ENCODE results near the gene ADAM22. TPM values are rescaled to one million over a fixed set of nuclear protein-coding genes. Genes with fewer than 3 reads are reported as not detected.

The ADAM22 gene
- total RNA-seq, 1 experiment from 2014 or later = 10.0 TPM

GRCh38 chr7:88002617-88003016 is 68.6 kb downstream of the ADAM22 start:
- no peaks in the 10 kb centered on the region for H3K36me3 ChIP-seq (ENCODE audit: control insufficient read depth in 1 of 2, insufficient read depth in 2 of 2, low read length in 2 of 2)
- H3K27me3 ChIP-seq (ENCODE audit: insufficient read depth, low read length) = no peaks in the 10 kb centered on the region
- intact Hi-C loops (cut with micrococcal nuclease) = no loop called here
- TF ChIP-seq ZNF274 (IDR thresholded peaks at IDR 0.05; ENCODE audit: low read depth, low read length) (no peak), EZH2phosphoT487 (IDR thresholded peaks at IDR 0.05; ENCODE audit: borderline replicate concordance) (no peak), SP1 (IDR thresholded peaks at IDR 0.05; ENCODE audit: low read depth) (no peak), MAX (IDR thresholded peaks at IDR 0.05) (no peak), ZFX (IDR thresholded peaks at IDR 0.05) (no peak), ELF1 (IDR thresholded peaks at IDR 0.05; ENCODE audit: borderline replicate concordance, low read depth) (no peak), SRF (IDR thresholded peaks at IDR 0.05; ENCODE audit: low read depth) (no peak), REST (IDR thresholded peaks at IDR 0.05; ENCODE audit: low read depth) (no peak), TCF7L2 (IDR thresholded peaks at IDR 0.05; ENCODE audit: borderline replicate concordance, extremely low read depth, insufficient read depth, insufficient read length) (no peak), YY1 (IDR thresholded peaks at IDR 0.05; ENCODE audit: extremely low read depth, insufficient replicate concordance, low read depth, low read length) (no peak), CBX3 (IDR thresholded peaks at IDR 0.05; ENCODE audit: low read depth) (no peak), CEBPB (IDR thresholded peaks at IDR 0.05; ENCODE audit: low read depth) (no peak), JUND (IDR thresholded peaks at IDR 0.05) (no peak), ZBTB33 (IDR thresholded peaks at IDR 0.05; ENCODE audit: extremely low read depth, insufficient replicate concordance, low read length) (no peak), RAD21 (IDR thresholded peaks at IDR 0.05; ENCODE audit: low read depth) (no peak), SIN3A (IDR thresholded peaks at IDR 0.05; ENCODE audit: low read depth) (no peak), POLR2A (IDR thresholded peaks at IDR 0.05; ENCODE audit: borderline replicate concordance, extremely low read depth, insufficient read depth, insufficient read length) (no peak)
- TF ChIP-seq, protein P1, sequence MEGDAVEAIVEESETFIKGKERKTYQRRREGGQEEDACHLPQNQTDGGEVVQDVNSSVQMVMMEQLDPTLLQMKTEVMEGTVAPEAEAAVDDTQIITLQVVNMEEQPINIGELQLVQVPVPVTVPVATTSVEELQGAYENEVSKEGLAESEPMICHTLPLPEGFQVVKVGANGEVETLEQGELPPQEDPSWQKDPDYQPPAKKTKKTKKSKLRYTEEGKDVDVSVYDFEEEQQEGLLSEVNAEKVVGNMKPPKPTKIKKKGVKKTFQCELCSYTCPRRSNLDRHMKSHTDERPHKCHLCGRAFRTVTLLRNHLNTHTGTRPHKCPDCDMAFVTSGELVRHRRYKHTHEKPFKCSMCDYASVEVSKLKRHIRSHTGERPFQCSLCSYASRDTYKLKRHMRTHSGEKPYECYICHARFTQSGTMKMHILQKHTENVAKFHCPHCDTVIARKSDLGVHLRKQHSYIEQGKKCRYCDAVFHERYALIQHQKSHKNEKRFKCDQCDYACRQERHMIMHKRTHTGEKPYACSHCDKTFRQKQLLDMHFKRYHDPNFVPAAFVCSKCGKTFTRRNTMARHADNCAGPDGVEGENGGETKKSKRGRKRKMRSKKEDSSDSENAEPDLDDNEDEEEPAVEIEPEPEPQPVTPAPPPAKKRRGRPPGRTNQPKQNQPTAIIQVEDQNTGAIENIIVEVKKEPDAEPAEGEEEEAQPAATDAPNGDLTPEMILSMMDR (IDR thresholded peaks at IDR 0.05 in 2 of 3, conservative IDR thresholded peaks at IDR 0.05 in 1 of 3; ENCODE audit: borderline replicate concordance in 1 of 3, insufficient read depth in 1 of 3, low read depth in 2 of 3, low read length in 2 of 3) = no peak
- no peak for DNase-seq (ENCODE audit: low read depth, low spot score)
- ChIA-PET RAD21 (ENCODE audit: low non-redundant PET in 1 of 2, low total read pairs in 2 of 2, uncharacterized antibody in 2 of 2, unreplicated experiment in 2 of 2) (no interaction called here), POLR2A (no interaction called here), CTCF (no interaction called here)
- no peak for ATAC-seq
- H3K9ac ChIP-seq (ENCODE audit: low read length) = no peak overlapping the region
- H3K27ac ChIP-seq (ENCODE audit: low read depth, low read length) = no peak overlapping the region
- no TSS peak for BruUV-seq (replicated peaks)
- no peaks in the 10 kb centered on the region for H4K20me1 ChIP-seq (ENCODE audit: insufficient read depth)
- no peaks in the 10 kb centered on the region for H3K9me3 ChIP-seq (ENCODE audit: control insufficient read depth in 1 of 2, insufficient read depth in 1 of 2, low read depth in 1 of 2, low read length in 2 of 2)
- no peak overlapping the region for H2AFZ ChIP-seq (ENCODE audit: low read depth, low read length, poor library complexity, severe bottlenecking)
- H3K4me2 ChIP-seq (ENCODE audit: low read length) = no peak overlapping the region
- no peaks in the 10 kb centered on the region for H3K9me2 ChIP-seq (ENCODE audit: insufficient read depth)
- H3K79me2 ChIP-seq (ENCODE audit: insufficient read depth, low read length) = no peaks in the 10 kb centered on the region
- no peak overlapping the region for H3K4me3 ChIP-seq (replicated peaks in 1 of 2; ENCODE audit: low read depth in 1 of 2, low read length in 2 of 2)
- H3K4me1 ChIP-seq (ENCODE audit: control insufficient read depth in 1 of 2, insufficient read depth in 2 of 2, low read length in 2 of 2) = no peaks in the 10 kb centered on the region
